Amygdala (tissue), 56 donors: ENCODE measurements around the gene CERS6.
A peak's percentile ranks its signal among the peaks of the same experiment; 100 is the strongest.

Experiments used
- DNase-seq, 56 donors: peaks; one replicate each; lab custom pipeline; 2025; lab: John Stamatoyannopoulos, UW

CERS6 gene

DNA sequence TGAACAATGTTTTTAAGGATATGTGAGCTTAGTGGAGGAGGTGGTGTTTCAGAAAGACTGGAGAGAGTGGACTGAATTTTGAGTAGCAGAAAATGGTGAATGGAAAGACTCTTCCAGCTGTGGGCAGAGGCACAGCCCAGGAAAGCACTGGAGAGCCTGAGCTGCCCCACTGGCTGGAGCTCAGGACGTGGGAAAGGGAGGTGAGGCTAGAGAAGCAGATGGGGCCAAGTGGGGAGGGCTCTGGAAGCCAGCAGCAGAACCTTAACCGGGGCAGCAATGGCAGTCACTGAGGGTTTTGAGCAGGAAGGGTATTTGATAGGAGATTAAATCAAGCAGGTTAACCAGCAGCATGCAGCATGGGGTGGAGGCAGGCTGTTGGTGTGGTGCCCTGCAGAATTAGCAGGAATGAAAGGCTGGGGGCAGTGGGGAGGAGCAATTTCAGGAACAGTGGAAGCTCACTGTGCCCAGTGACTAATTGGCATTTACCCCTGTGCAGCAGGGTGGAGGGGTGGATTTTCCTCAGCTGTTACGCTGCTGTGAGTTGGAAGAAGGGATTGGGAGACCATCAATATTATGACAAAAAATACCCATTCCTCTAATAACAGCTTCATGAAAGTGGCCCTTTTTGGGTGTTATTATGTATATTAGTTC lies 136.2 kb downstream of the CERS6 start:
- DNase-seq, result no peak

DNA sequence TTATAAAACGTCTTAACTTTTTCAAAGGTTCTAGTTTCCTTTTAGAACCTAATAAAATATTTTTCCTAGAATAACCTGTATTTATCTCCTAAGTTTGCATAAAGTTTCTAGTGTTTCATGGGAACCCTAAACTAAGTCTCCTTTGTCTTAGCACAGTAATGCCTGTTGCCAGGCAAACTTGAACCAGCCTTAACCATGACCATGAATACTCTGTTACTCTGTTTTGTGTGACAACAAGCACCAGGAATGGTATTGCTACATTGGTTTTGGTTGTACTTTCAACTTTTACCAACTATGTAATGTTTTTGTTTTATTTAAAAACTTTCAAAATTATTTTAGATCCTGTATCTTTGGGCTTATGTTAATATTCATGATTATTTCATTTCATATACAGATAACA lies 137.6 kb downstream of the CERS6 start:
- no peak for DNase-seq

DNA sequence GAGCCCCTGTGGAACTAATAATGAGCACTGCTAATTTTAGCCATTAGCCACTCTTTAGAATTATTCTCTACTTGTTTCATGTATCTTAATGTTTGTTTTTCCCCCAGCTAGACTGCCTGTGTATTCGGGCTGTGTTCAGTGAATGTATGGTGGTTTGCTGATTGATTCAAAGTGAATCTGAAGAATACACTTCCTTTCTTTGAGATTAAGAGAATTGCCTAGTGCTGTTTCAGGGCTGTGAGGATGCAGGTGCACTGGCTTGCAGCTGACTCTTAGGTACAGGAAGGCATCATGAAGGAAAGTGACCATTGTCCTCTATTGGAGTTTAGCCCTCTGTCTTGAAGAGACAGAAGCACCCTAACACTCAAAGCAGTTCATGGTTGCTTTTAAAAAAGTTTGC lies 138.7 kb downstream of the CERS6 start:
- DNase-seq, result no peak

DNA sequence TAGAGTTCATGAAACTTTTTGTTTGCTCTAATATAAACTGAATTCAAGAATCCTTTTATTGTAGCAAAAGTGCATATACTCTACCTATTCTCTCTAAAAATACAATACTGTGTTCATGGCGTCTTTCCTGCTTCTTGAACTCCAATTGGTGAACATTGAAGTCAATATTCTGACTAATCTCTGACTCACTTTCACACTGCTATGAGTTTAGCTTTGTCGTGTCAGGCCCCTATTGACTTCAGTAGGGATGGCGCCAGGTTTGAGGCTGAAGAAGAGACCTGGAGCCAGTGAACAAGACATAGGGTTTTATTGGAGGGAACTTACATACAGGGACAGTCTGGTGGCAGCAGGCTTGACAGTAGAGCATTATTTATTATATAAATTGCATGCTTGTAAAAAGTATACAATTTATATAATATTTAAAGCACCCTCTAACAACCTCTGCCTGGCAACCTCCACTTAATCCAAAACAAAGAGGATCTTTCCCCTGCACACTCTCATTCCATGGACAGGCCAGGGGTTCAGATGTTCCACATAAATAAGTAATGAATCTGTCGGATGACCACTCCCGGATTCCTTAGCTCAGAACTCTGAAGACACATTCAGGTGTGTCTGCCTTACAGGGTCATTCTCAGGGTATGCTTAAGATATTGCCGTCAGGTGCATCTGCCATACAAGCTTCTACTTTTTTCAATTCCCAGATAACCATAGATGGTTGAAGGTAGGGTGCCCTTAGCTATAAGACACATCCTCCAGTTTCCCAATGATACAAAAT lies 141.0 kb downstream of the CERS6 start:
- DNase-seq, result no peak

DNA sequence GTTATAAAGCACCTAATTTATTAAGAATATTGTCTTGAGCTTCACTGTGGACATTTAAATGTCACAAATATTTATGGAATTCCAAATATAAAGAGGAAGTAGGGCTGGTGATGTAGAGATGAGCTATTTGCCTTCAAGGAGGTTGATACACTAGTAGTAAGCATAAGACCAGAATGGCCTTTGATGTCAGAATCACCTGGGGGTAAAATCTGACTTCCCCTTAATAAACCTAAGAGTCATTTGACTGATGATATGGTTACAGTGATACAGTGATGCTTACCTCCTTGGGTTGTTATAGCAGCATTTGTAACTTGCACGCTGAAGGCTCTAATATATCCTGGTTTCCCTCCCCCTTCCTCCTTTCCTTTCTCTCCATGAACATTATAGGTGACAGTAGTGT lies 143.7 kb downstream of the CERS6 start:
- no peak for DNase-seq

DNA sequence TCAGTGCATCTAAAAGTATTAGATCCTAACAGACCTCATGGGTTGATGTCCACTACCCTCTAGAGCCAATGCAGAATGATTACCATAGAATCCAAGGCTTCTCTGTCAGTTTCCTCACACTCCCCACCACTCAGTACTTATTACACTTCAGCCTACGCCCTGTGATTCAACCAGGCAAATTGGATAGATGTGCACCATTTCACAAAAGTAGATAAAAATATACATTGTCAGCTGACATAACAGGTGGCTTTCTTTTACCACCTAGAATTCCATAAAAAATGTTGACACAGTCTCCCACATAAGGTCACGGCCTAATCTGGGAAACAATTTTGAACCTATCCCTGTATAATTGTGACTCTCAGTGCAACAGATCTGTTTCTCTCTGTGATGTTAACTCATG lies 144.9 kb downstream of the CERS6 start:
- peak in 2 of 56 donors; percentile 12 to 40 for DNase-seq

DNA sequence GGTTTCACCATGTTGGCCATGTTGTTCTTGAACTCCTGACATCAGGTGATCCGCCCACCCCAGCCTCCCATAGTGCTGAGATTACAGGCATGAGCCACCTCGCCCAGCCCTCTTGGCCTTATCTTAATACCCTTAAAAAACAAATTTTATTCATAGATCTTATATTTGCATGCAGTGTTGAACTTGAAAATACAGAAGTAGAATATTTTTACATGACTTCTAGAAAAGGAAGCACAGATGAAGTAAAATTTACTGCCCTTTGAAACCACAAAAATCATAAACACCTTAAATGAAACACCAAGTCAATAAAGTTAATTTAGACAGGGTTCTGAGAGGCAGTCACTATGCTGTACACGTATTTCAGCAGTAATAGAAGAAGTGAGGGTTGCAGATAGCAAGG lies 145.7 kb downstream of the CERS6 start:
- no peak for DNase-seq

DNA sequence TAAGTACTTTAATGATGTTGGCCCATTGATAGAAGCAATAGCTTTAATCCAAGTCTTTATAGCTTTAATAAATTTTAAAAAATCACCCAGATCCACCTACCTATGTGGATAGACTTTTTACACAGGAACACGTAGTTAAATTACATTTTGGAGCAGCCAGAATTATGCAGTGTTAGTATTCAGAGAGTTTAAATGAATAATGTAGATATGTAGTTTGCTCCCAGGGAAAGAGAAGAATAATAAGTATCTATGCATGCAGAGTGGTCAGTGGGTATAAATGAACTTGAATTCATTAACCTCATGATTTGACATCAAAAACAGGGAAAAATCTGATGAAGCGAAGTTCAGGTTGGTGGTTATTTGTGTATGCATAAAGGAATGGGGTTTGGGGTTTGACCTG lies 146.3 kb downstream of the CERS6 start:
- DNase-seq, result no peak

DNA sequence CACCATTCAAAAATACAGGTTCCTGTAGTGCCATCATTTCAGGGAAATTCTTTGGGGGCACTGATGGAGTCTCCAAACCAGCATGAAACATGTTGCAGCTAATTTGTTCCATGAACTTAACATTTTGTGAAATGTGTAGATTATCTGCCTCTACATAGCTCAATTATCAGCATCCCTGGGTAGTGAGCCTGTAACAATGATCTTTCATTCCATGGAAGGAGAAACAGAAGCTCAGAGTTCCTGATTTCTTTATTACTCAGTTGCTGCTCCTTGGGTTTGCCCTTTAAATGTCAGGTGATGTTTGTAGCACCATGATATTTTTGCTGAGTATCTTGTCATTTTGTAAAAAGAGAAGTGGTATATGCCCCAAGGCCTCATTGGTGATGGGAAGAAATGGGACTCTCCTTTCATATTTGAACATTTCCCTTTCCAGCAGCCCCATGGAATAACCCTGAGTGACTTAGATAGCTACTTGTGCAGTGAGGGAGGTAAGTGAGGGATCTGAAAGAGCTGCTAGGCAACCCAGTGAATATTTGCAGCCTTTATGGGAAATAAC lies 146.9 kb downstream of the CERS6 start:
- no peak for DNase-seq

DNA sequence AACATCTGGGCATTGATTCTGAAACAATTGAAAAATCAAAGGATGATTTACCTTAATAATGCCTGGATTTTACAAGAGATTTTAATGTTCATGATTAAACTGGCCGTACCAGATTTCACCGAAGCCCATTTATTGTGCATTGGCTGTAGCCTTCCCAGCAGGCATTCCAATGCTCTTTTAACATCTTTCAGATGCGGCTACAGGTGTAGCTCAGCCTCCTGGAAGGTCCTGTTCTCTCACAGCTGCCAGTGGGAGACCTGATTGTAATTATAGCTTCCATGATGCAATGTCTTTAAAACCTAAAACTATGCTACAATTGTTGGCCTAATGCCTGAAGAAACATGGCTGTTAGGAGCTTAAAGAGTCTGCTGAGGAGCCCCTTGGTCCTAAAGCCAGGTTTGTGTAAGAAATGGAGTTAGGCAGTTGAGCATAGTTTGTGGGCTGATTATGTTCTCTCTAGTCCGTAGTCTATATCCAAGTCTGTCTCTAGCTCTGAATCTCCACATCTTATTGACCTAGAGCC lies 147.4 kb downstream of the CERS6 start:
- DNase-seq, result no peak

DNA sequence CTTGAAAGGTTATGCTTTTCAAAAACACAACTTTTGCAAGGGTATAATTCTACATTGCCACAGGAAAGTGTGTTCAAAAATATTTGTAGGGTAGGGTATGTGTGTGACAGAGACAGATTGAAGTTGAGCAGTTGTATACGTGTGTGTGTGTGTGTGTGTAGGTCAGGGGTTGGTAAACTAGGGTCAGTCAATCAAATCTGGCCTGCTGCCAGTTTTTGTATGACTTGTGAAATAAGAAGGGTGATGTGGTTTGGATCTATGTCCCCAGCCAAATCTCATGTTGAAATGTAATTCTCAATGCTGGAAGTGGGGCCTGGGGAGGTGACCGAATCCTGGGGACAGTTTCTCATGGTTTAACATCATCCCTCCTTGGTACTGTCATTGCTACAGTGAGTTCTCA lies 148.2 kb downstream of the CERS6 start:
- no peak for DNase-seq

DNA sequence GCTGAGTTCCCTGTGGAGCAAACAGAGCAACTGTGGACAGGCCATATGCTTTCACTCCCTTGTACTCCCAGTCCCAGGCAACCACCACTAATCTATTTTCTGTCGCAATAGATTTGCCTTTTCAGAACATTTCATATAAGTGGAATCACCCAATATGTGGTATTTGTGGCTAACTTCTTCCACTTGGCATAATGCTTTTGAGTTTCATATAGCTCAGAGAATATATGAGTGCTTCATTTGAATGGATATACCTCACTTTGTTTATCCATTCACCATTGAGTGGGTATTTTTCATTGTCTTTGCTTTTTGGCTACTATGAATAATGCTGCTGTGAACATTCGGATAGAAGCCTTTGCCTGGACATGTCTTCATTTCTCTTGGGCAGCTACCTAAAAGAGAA lies 151.9 kb downstream of the CERS6 start:
- no peak for DNase-seq

DNA sequence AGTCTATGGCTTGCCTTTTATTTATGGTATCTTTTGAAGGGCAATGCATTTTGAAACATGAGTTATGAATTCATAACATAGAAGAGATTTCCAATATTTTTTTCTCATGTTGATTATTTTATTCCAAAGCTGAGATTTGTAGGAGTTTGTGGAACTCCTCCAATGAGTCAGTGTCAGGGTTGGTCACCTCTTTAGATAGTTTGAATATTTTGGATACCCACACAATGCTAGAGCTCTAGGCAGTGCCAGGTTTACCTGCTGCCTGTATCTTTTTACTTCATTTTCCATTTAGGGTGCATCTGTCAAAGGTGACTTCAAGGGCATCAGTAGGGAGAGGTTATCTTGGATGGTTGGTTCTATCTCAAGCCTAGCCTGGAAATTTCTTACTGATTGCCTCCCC lies 152.7 kb downstream of the CERS6 start:
- DNase-seq, result no peak

DNA sequence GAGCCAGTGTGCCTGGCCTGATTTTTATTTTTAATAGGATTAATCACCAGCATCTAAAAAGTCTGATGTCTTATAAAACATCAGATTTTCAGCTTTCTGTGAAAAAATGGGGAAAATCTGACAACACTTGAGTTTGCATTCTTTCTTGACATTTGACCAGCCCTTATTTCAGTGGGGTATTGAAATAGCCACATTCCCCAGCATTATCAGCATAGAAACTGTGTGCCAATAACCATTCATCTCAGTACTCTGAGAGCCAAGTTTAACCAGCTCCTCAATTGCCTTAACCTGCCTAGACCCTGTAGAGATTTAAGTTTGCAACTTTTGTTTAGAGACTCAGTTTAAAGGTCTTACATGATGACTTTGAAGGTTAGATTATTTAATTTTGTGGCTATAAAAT lies 155.0 kb downstream of the CERS6 start:
- no peak for DNase-seq

DNA sequence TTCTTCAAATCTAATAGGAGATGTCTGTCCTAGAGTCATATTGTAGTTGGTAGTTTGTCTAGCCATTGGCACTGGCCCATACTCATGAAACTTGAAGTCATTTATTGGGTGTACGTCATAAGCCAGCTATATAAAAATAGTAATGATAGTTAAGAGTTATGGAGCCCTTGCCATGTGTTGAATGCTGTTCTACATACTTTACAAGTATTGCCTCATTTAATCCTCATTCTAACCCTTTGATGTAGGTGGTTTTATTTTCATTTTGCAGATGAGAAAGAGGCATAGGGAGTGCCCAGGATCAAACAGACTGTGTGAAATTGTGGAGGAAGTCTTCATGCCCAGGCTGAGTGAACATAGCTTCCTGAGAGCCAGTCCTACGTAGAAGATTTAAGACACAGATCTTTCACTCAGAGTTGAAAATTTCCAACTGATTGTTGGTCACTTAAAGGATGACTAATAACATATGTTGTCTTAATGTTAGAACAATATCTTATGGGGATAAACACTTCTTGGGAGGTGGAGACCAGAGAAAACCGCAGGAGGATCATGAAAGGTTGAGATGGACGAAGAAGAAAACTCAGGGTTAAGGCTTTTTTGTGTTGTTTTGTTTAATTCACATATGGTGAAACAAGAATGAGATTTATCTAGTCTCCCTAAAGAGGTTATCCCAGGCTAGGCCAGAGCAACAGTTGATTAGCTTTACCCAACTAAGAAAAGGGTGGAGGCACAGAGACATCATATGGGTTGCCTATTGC lies 156.0 kb downstream of the CERS6 start:
- DNase-seq, result no peak

DNA sequence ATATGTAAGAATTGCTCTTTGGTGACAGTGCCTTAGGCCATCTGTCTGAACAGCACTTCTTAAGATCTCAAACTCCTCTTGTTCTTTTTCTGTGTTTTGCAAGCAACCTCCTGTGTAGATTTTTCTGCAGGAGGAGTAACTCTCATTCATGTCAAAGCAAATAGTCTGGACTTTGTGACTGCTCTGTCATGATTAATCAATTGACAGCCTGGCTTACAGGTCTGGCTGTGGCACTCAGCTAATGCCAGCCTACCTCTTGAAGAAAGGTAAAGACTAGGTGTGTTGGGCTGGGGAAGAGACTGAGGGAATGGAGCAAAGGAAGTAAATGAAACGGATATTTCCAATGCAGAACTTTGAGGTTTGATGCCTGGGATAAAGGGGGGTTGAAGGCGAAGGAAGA lies 156.6 kb downstream of the CERS6 start:
- DNase-seq, result no peak

DNA sequence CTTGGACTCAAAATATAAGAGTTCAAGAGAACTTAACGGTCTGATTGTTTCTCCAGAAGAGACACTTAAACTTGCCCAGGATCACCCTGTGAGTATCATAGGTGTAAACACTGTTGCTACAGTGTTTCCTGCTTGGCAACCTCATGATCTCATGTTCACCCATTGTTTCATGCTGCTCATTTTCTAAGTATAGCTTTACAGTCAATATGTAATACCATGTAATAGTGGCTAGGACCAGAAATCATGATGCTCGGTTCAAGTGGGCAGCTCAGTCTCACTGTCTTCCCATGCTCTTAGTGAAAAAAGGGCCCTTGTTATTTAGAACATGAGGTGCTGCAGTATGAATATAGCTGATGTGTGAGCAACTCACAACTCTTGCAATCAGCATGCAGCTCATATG lies 157.5 kb downstream of the CERS6 start:
- no peak for DNase-seq

DNA sequence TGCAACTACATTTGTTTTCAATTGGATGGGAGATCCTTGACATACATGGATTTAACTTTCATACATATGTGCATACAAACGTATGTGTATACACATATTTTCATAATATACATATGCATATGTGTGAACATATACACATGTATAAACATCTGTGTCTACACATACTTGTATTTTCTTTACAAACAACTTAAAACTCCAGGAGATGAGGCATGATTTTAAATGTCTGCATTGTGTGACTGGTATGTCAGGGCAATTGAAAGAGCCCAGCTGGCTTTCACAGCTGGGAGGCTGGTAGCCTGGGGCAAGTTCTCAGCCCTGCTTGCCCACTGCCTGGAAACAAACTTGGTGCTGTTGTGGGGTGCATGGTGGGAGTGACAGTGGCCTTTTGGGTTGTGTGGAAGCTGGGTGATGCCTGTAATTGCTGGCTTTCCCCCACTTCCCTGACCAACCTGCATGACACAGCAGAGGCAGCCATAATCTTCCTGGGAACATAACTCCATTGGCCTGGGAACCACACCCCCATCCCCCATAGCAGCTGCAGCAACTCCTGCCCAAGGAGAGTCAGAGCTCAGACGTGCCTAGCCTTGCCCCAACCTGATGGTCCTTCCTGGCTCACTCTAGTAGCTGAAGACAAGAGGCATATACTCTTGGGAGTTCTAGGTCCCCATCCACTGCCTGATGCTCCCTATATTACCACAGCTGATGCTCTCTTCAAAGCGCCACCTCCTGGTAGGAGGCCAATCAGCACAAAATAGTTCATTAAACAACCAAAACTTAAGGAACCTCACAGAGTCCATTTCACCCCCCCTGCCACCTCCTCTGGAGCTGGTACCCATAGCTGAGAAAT lies 158.3 kb downstream of the CERS6 start:
- no peak for DNase-seq

DNA sequence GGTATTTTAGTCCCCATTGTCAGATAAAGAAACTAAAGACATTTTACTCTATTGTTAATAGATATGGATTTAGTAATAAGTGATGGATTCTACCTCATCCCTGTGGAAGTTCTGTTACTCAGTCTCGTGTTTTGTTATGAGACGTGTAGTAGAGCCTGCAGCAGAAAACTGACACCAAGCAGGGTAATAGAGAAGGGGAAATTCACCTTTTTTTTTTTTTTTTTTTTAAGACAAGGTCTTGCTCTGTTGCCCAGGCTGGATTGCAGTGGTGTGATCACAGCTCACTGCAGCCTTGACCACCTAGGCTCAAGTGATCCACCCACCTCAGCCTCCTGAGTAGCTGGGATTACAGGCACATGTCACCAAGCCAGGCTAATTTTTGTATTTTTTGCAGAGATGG lies 164.5 kb downstream of the CERS6 start:
- no peak for DNase-seq

DNA sequence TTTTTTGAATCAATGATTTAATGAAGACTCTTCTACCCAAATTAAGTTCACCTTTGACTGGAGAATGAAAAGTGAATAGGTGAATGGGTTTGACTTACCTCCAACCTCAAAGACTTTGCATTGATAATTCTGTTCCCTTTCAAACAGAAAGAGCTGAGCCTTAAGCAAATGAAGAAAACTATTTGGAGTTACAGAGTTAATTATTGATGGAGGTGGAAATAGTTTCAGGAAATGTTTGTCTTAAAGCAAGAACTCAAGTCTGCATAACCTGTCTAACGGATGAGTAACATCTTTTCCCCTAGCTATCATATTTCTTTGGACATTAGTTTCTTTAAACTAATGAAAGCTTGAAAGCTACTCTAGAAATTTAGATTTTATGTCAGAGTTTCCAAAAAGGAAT lies 166.5 kb downstream of the CERS6 start:
- no peak for DNase-seq
